A549 (cell line): ENCODE data around the gene RTN4. TPM values are rescaled to one million over a fixed set of nuclear protein-coding genes. Genes with fewer than 3 reads are reported as not detected.

Experiments
- ATAC-seq, 2 experiments: fragments of 200-7000 bp in 1 of 2; fragments of >200 bp in 1 of 2; cut with Nextera tagmentation in 1 of 2; cut with Tn5 transposase in 1 of 2; 3 replicates each; pipeline versions ENCODE4 v1.8.0 to v1.9.1; 2018 to 2020; ENCODE audit warnings: mild to moderate bottlenecking in 1 of 2, moderate library complexity in 1 of 2
- CTCF ChIA-PET: fragments of 300-600 bp; sonication (Branson Sonifier 250); formaldehyde crosslinking; extraction: SDS; loops from one replicate; lab custom pipeline; 2021; ENCODE audit warnings: antibody characterized with exemption, inconsistent platforms; lab: Yijun Ruan, JAX
- POLR2A ChIA-PET: fragments of 350-600 bp; formaldehyde crosslinking; extraction: SDS; loops from one replicate; lab custom pipeline; 2021; ENCODE audit warnings: antibody characterized with exemption, inconsistent platforms; lab: Yijun Ruan, JAX
- DNase-seq, 2 experiments: peaks; one replicate each; pipeline versions ENCODE4 v3.0.0 to v3.0.0-alpha.2; 2011 to 2016; ENCODE audit warnings: low read depth in 1 of 2, low spot score in 1 of 2
- FAIRE-seq: peaks from 2 replicates; lab custom pipeline; 2011; peaks lifted over from hg19 to GRCh38; lab: Jason Lieb, UNC
- H3K27ac ChIP-seq, 2 experiments: fragments of >200 bp; sonication (Bioruptor Twin); formaldehyde crosslinking; 3 replicates each; pipeline ENCODE4 v1.5.1; 2016 to 2017
- H3K4me1 ChIP-seq: fragments of >200 bp; sonication (Bioruptor Twin); formaldehyde crosslinking; 3 replicates; pipeline ENCODE4 v1.6.1; 2016
- H3K4me2 ChIP-seq: fragments of >200 bp; sonication (Bioruptor Twin); formaldehyde crosslinking; 3 replicates; pipeline ENCODE4 v1.6.1; 2016
- H3K4me3 ChIP-seq: fragments of >200 bp; sonication (Bioruptor Twin); formaldehyde crosslinking; 3 replicates; pipeline ENCODE4 v1.5.1; 2016
- H3K9me3 ChIP-seq: fragments of >200 bp; sonication (Bioruptor Twin); formaldehyde crosslinking; 3 replicates; pipeline ENCODE4 v1.6.1; 2016
- ATOH8 ChIP-seq: fragments of 250-450 bp; sonication (Bioruptor Pico); IDR thresholded peaks from 2 replicates; pipeline ENCODE4 v1.5.0; 2020; ENCODE audit warnings: low read depth, mild to moderate bottlenecking, moderate library complexity
- CHD2 ChIP-seq: fragments of 150-350 bp; IDR thresholded peaks from 2 replicates; pipeline ENCODE4 v1.6.1; 2014; ENCODE audit warnings: low read length; ENCODE audit not compliant: partially characterized antibody
- CTCF ChIP-seq: fragments of >200 bp; sonication (Bioruptor Twin); formaldehyde crosslinking; IDR thresholded peaks from 3 replicates; pipeline ENCODE4 v1.5.1; 2016
- EHF ChIP-seq: fragments of 250-450 bp; sonication (Bioruptor Pico); IDR thresholded peaks from 2 replicates; pipeline ENCODE4 v1.5.0; 2020; ENCODE audit warnings: mild to moderate bottlenecking
- EP300 ChIP-seq, 2 experiments: fragments of >200 bp; sonication (Bioruptor Twin); formaldehyde crosslinking; IDR thresholded peaks; 2 replicates in 1 of 2; 3 replicates in 1 of 2; pipeline ENCODE4 v1.6.1; 2016 to 2017
- KDM5A ChIP-seq: fragments of 200-600 bp; sonication (generic); IDR thresholded peaks from 2 replicates; pipeline ENCODE4 v1.6.1; 2016; ENCODE audit warnings: antibody characterized with exemption, mild to moderate bottlenecking
- MAZ ChIP-seq: fragments of 150-350 bp; IDR thresholded peaks from 2 replicates; pipeline ENCODE4 v1.6.1; 2014; ENCODE audit warnings: antibody characterized with exemption, low read depth, low read length, borderline replicate concordance
- NPAS2 ChIP-seq: fragments of 250-450 bp; sonication (Bioruptor Pico); IDR thresholded peaks from 2 replicates; pipeline ENCODE4 v1.8.0; 2022; ENCODE audit warnings: mild to moderate bottlenecking, moderate library complexity, borderline replicate concordance
- NR3C1 ChIP-seq: fragments of >200 bp; sonication (Bioruptor Twin); formaldehyde crosslinking; IDR thresholded peaks from 3 replicates; pipeline ENCODE4 v1.6.1; 2017
- PBX3 ChIP-seq: IDR thresholded peaks from 2 replicates; pipeline ENCODE4 v1.6.1; 2012
- POLR2AphosphoS2 ChIP-seq: conservative IDR thresholded peaks from 2 replicates; pipeline ENCODE4 v1.6.1; 2012; ENCODE audit warnings: low read length, improper control_type of control experiment, inconsistent platforms
- RARB ChIP-seq: fragments of 250-450 bp; sonication (Bioruptor Pico); IDR thresholded peaks from 2 replicates; pipeline ENCODE4 v1.8.0; 2021; ENCODE audit warnings: mild to moderate bottlenecking, moderate library complexity
- SREBF2 ChIP-seq: fragments of 450-650 bp; IDR thresholded peaks from 2 replicates; pipeline ENCODE4 v1.6.1; 2014; ENCODE audit warnings: mild to moderate bottlenecking, moderate library complexity
- TFCP2L1 ChIP-seq: fragments of 250-450 bp; sonication (Bioruptor Pico); IDR thresholded peaks from 2 replicates; pipeline ENCODE4 v1.5.0; 2021; ENCODE audit warnings: mild to moderate bottlenecking
- TP53 ChIP-seq: fragments of 250-450 bp; sonication (Bioruptor Pico); IDR thresholded peaks from 2 replicates; pipeline ENCODE4 v1.5.0; 2021; ENCODE audit warnings: mild to moderate bottlenecking, moderate library complexity
- ZSCAN20 ChIP-seq: fragments of 250-450 bp; sonication (Bioruptor Pico); IDR thresholded peaks from 2 replicates; pipeline ENCODE4 v1.8.0; 2022; ENCODE audit warnings: mild to moderate bottlenecking, moderate library complexity
- WGBS: methylation state at CpG from one replicate; pipeline ENCODE4 v1.1.6; 2017; ENCODE audit errors: missing lambda C conversion rate; 5-methylcytosine and 5-hydroxymethylcytosine counted together
- polyA plus RNA-seq, 4 experiments: library from polyadenylated mRNA; depleted of rRNA in 3 of 4; stranded (reverse); fragments of >200 nt; fragmentation: RNase III in 1 of 4; extraction: RNeasy Plus Mini Kit Qiagen cat#74134 plus additional on column Dnase treatment in 1 of 4; gene quantifications; 2 replicates in 3 of 4; 3 replicates in 1 of 4; pipeline ENCODE4 v1.2.3, GENCODE V29; 2011 to 2017
- TF ChIP-seq, protein P1 (sequence below): fragments of 200-600 bp; sonication (generic); IDR thresholded peaks from 2 replicates; pipeline ENCODE4 v1.6.1; 2016; ENCODE audit warnings: antibody characterized with exemption, mild to moderate bottlenecking, moderate library complexity
- TF ChIP-seq, protein P2 (sequence below): IDR thresholded peaks from 2 replicates; pipeline ENCODE4 v1.6.1; 2012
- TF ChIP-seq, protein P3 (sequence below): IDR thresholded peaks from 2 replicates; pipeline ENCODE4 v1.6.1; 2012; ENCODE audit warnings: low read depth, borderline replicate concordance
- TF ChIP-seq, protein P4 (sequence below): fragments of >200 bp; sonication (Bioruptor Twin); formaldehyde crosslinking; IDR thresholded peaks from 3 replicates; pipeline ENCODE4 v1.6.1; 2016

The RTN4 gene
- polyA plus RNA-seq, 2 of the 4 experiments (the other 2 are of a cell fraction), result 302 to 403 TPM

- TF ChIP-seq, protein P1, sequence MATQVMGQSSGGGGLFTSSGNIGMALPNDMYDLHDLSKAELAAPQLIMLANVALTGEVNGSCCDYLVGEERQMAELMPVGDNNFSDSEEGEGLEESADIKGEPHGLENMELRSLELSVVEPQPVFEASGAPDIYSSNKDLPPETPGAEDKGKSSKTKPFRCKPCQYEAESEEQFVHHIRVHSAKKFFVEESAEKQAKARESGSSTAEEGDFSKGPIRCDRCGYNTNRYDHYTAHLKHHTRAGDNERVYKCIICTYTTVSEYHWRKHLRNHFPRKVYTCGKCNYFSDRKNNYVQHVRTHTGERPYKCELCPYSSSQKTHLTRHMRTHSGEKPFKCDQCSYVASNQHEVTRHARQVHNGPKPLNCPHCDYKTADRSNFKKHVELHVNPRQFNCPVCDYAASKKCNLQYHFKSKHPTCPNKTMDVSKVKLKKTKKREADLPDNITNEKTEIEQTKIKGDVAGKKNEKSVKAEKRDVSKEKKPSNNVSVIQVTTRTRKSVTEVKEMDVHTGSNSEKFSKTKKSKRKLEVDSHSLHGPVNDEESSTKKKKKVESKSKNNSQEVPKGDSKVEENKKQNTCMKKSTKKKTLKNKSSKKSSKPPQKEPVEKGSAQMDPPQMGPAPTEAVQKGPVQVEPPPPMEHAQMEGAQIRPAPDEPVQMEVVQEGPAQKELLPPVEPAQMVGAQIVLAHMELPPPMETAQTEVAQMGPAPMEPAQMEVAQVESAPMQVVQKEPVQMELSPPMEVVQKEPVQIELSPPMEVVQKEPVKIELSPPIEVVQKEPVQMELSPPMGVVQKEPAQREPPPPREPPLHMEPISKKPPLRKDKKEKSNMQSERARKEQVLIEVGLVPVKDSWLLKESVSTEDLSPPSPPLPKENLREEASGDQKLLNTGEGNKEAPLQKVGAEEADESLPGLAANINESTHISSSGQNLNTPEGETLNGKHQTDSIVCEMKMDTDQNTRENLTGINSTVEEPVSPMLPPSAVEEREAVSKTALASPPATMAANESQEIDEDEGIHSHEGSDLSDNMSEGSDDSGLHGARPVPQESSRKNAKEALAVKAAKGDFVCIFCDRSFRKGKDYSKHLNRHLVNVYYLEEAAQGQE, result no peak
- TF ChIP-seq TP53, result no peak
- TF ChIP-seq, protein P2, sequence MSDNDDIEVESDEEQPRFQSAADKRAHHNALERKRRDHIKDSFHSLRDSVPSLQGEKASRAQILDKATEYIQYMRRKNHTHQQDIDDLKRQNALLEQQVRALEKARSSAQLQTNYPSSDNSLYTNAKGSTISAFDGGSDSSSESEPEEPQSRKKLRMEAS, result no peak
These were observed 94.7 kb downstream of the RTN4 start (continued) for GRCh38 chr2:54955358-54956110.

GRCh38 chr2:54954705-54955357 lies 95.4 kb downstream of the RTN4 start:
- 96% methylated on average over 3 of the region's 3 CpGs for WGBS
- TF ChIP-seq, protein P3, sequence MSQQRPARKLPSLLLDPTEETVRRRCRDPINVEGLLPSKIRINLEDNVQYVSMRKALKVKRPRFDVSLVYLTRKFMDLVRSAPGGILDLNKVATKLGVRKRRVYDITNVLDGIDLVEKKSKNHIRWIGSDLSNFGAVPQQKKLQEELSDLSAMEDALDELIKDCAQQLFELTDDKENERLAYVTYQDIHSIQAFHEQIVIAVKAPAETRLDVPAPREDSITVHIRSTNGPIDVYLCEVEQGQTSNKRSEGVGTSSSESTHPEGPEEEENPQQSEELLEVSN, result no peak
- TF ChIP-seq CHD2 (no peak), PBX3 (no peak), POLR2AphosphoS2 (no peak), KDM5A (no peak), RARB (no peak), ATOH8 (no peak), NPAS2 (CRISPR knock-in tag) (no peak), EHF (CRISPR knock-in tag) (no peak), CTCF (no peak), MAZ (no peak), ZSCAN20 (CRISPR knock-in tag) (no peak), NR3C1 (no peak), SREBF2 (no peak), EP300 (IDR thresholded peaks at IDR 0.05) (no peak), TFCP2L1 (CRISPR knock-in tag) (no peak)
- TF ChIP-seq, protein P2, result no peak
- TF ChIP-seq, protein P4, sequence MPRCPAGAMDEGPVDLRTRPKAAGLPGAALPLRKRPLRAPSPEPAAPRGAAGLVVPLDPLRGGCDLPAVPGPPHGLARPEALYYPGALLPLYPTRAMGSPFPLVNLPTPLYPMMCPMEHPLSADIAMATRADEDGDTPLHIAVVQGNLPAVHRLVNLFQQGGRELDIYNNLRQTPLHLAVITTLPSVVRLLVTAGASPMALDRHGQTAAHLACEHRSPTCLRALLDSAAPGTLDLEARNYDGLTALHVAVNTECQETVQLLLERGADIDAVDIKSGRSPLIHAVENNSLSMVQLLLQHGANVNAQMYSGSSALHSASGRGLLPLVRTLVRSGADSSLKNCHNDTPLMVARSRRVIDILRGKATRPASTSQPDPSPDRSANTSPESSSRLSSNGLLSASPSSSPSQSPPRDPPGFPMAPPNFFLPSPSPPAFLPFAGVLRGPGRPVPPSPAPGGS, result no peak
- ATAC-seq, result 0 out of 6 replicates have a peak, but pooled peaks of 1 of the 2 experiments have one; percentile 9
- Histone ChIP-seq H3K4me2 (no peak overlapping the region), H3K9me3 (no peaks in the 10 kb centered on the region), H3K4me3 (no peak overlapping the region), H3K27ac (no peak overlapping the region), H3K4me1 (peaks cover 19% of the 10 kb centered on the region)
- POLR2A ChIA-PET, result no interaction called here
- FAIRE-seq, result no peak
- CTCF ChIA-PET, result interaction anchor here (0.5 to 1.1 kb wide), 2 partner anchors 25 to 213 kb away, joined by 3 read pairs; no protein-coding TSS in a partner anchor
- DNase-seq, result no peak
